Sigmoid colon (tissue), 4 donors: ENCODE measurements around the gene CAP2.

Experiments used
- CTCF ChIP-seq, 4 experiments: fragments of 450-650 bp in 3 of 4; fragments of 200-600 bp in 1 of 4; IDR thresholded peaks; one replicate each; pipeline ENCODE4 v1.5.1; 2016 to 2019; ENCODE audit warnings: antibody characterized with exemption in 4 of 4, mild to moderate bottlenecking in 3 of 4, moderate library complexity in 2 of 4
- EP300 ChIP-seq, 4 donors: sonication (generic); formaldehyde crosslinking; IDR thresholded peaks; one replicate each; pipeline ENCODE4 v1.6.1; 2017; ENCODE audit warnings: antibody characterized with exemption in 4 of 4
- POLR2A ChIP-seq, 2 donors: fragments of 450-650 bp; IDR thresholded peaks; one replicate each; pipeline ENCODE4 v1.6.1; 2016; ENCODE audit warnings: antibody characterized with exemption in 2 of 2, mild to moderate bottlenecking in 2 of 2, moderate library complexity in 2 of 2
- POLR2AphosphoS5 ChIP-seq, 4 donors: sonication (generic); formaldehyde crosslinking; IDR thresholded peaks; one replicate each; pipeline ENCODE4 v1.6.1; 2017; ENCODE audit warnings: antibody characterized with exemption in 4 of 4

- no peak for TF ChIP-seq POLR2AphosphoS5 (IDR thresholded peaks at IDR 0.05)
- TF ChIP-seq CTCF (IDR thresholded peaks at IDR 0.05): no peak
- no peak for TF ChIP-seq EP300 (IDR thresholded peaks at IDR 0.05)
- no peak for TF ChIP-seq POLR2A (IDR thresholded peaks at IDR 0.05)
Measured at GRCh38 chr6:17432356-17432755, 39.0 kb downstream of the CAP2 start.
